ENCODE data around the gene CCR4. TPM values are rescaled to one million over a fixed set of nuclear protein-coding genes. Genes with fewer than 3 reads are reported as not detected.

CCR4 gene
- total RNA-seq, 1 donor from 2014 or later, result 0.31 TPM

GRCh38 chr3:32995098-32995497 is 43.7 kb downstream of the CCR4 start:
- ChIA-PET CTCF (no interaction called here), POLR2A (interaction anchor here (0.7 kb wide), 1 partner anchor 36 kb away, joined by 4 read pairs; no protein-coding TSS in a partner anchor)
- Mint-ChIP-seq H3K27me3 (no peaks in the 10 kb centered on the region), H3K4me3 (no peak overlapping the region), H3K27ac (peak overlapping the region; percentile 24), H3K36me3 (ENCODE audit: low read depth) (peaks cover 39% of the 10 kb centered on the region), H3K4me1 (peaks cover 8% of the 10 kb centered on the region), H3K9me3 (no peaks in the 10 kb centered on the region)
- ATAC-seq (ENCODE audit: low read depth) (no peak), DNase-seq (no peak)
- no peak for TF ChIP-seq CTCF (IDR thresholded peaks at IDR 0.05)
- intact Hi-C loops (cut with micrococcal nuclease), result no loop called here

- ChIA-PET CTCF (no interaction called here), POLR2A (no interaction called here)
- peaks cover 45% of the 10 kb centered on the region for H3K36me3 Mint-ChIP-seq (ENCODE audit: low read depth)
- no peak for TF ChIP-seq CTCF (IDR thresholded peaks at IDR 0.05)
- no peak overlapping the region for H3K27ac Mint-ChIP-seq
- no peaks in the 10 kb centered on the region for H3K27me3 Mint-ChIP-seq
- intact Hi-C loops (cut with micrococcal nuclease), result no loop called here
- DNase-seq, result no peak
- peaks cover 8% of the 10 kb centered on the region for H3K4me1 Mint-ChIP-seq
- no peak for ATAC-seq (ENCODE audit: low read depth)
- H3K4me3 Mint-ChIP-seq, result no peak overlapping the region
- no peaks in the 10 kb centered on the region for H3K9me3 Mint-ChIP-seq
Measured at GRCh38 chr3:32996048-32996754, 44.8 kb downstream of the CCR4 start.

GRCh38 chr3:32996755-32997091 is 45.3 kb downstream of the CCR4 start:
- Mint-ChIP-seq H3K9me3 (no peaks in the 10 kb centered on the region), H3K27ac (no peak overlapping the region), H3K36me3 (ENCODE audit: low read depth) (peaks cover 49% of the 10 kb centered on the region), H3K4me3 (no peak overlapping the region), H3K4me1 (peaks cover 10% of the 10 kb centered on the region), H3K27me3 (no peaks in the 10 kb centered on the region)
- no peak for TF ChIP-seq CTCF (IDR thresholded peaks at IDR 0.05)
- ChIA-PET CTCF (no interaction called here), POLR2A (no interaction called here)
- intact Hi-C loops (cut with micrococcal nuclease), result no loop called here
- no peak for ATAC-seq (ENCODE audit: low read depth)
- no peak for DNase-seq

- CTCF ChIA-PET, result no interaction called here
- no peak overlapping the region for H3K27ac Mint-ChIP-seq
- TF ChIP-seq CTCF (IDR thresholded peaks at IDR 0.05), result no peak
- POLR2A ChIA-PET, result no interaction called here
- DNase-seq (no peak), ATAC-seq (ENCODE audit: low read depth) (no peak)
- no peak overlapping the region for H3K4me3 Mint-ChIP-seq
- intact Hi-C loops (cut with micrococcal nuclease), result no loop called here
- H3K9me3 Mint-ChIP-seq, result no peaks in the 10 kb centered on the region
- H3K4me1 Mint-ChIP-seq, result peaks cover 11% of the 10 kb centered on the region
- no peaks in the 10 kb centered on the region for H3K27me3 Mint-ChIP-seq
- H3K36me3 Mint-ChIP-seq (ENCODE audit: low read depth), result peaks cover 59% of the 10 kb centered on the region
Measured at GRCh38 chr3:32998631-32999451, 47.4 kb downstream of the CCR4 start.

GRCh38 chr3:33000691-33001385 is 49.4 kb downstream of the CCR4 start:
- POLR2A ChIA-PET, result no interaction called here

More at GRCh38 chr3:33000691-33001385, 49.4 kb downstream of the CCR4 start:
- no peak for ATAC-seq (ENCODE audit: low read depth)
- no peak overlapping the region for H3K4me3 Mint-ChIP-seq
- CTCF ChIA-PET, result no interaction called here
- no peaks in the 10 kb centered on the region for H3K27me3 Mint-ChIP-seq
- H3K27ac Mint-ChIP-seq, result peak overlapping the region; percentile 25
- peaks cover 73% of the 10 kb centered on the region for H3K36me3 Mint-ChIP-seq (ENCODE audit: low read depth)
- H3K9me3 Mint-ChIP-seq, result no peaks in the 10 kb centered on the region
- no peak for TF ChIP-seq CTCF (IDR thresholded peaks at IDR 0.05)
- DNase-seq, result no peak
- intact Hi-C loops (cut with micrococcal nuclease), result no loop called here
- peaks cover 11% of the 10 kb centered on the region for H3K4me1 Mint-ChIP-seq
